Aorta (tissue), 5 donors: ENCODE data around the gene PTPN4. TPM values are rescaled to one million over a fixed set of nuclear protein-coding genes. Genes with fewer than 3 reads are reported as not detected.

Experiments
- ATAC-seq: fragments of 200-7000 bp; cut with Tn5 transposase; one replicate; pipeline ENCODE4 v1.9.1; 2022; ENCODE audit warnings: moderate library complexity; ENCODE audit not compliant: low FRiP score
- DNase-seq, 2 donors: peaks; one replicate each; pipeline ENCODE4 v3.0.0-alpha.2; 2020
- H3K27ac ChIP-seq, 2 donors: one replicate each; pipeline ENCODE4 v1.5.1; 2013; ENCODE audit warnings: low read length in 2 of 2, mild to moderate bottlenecking in 2 of 2, moderate library complexity in 2 of 2, control low read depth in 1 of 2, inconsistent platforms in 1 of 2, low read depth in 1 of 2
- H3K27me3 ChIP-seq, 2 donors: one replicate each; pipeline ENCODE4 v1.6.1; 2013; ENCODE audit warnings: control low read depth in 1 of 2, low read length in 1 of 2, mild to moderate bottlenecking in 1 of 2, moderate library complexity in 1 of 2; ENCODE audit not compliant: insufficient read depth in 2 of 2, control insufficient read depth in 1 of 2
- H3K36me3 ChIP-seq, 2 donors: one replicate each; pipeline ENCODE4 v1.6.1; 2013; ENCODE audit warnings: control low read depth in 1 of 2, low read length in 1 of 2, mild to moderate bottlenecking in 1 of 2; ENCODE audit not compliant: insufficient read depth in 2 of 2, control insufficient read depth in 1 of 2
- H3K4me1 ChIP-seq, 2 donors: one replicate each; pipeline ENCODE4 v1.6.1; 2013; ENCODE audit warnings: low read length in 2 of 2, control low read depth in 1 of 2, mild to moderate bottlenecking in 1 of 2, moderate library complexity in 1 of 2; ENCODE audit not compliant: insufficient read depth in 2 of 2, control insufficient read depth in 1 of 2
- H3K4me3 ChIP-seq, 2 donors: one replicate each; pipeline ENCODE4 v1.5.1; 2013; ENCODE audit warnings: low read length in 2 of 2, control low read depth in 1 of 2, mild to moderate bottlenecking in 1 of 2
- H3K9me3 ChIP-seq: one replicate; pipeline ENCODE4 v1.6.1; 2013; ENCODE audit warnings: mild to moderate bottlenecking, low read length; ENCODE audit not compliant: control insufficient read depth
- WGBS, 2 donors: extraction: QIAGEN DNeasy Blood & Tissue Kit; methylation state at CpG; one replicate each; pipeline ENCODE4 v1.1.7; 2013; 5-methylcytosine and 5-hydroxymethylcytosine counted together
- intact Hi-C, 2 donors: fragments of 100-400 bp; cut with DNase I; formaldehyde crosslinking; loops; one replicate each; pipeline versions ENCODE4 v1.14.2 to v1.15.0; 2022
- polyA plus RNA-seq, 2 donors: library from polyadenylated mRNA; stranded (reverse); fragments of 200-250 nt; gene quantifications; one replicate each; pipeline ENCODE4 v1.2.3, GENCODE V29; 2013
- total RNA-seq, 2 donors: library from RNA; stranded (reverse); fragmentation: NEBNext Ultra II Directional; extraction: Animal tissue kit (Norgen Biotek cat#: 25700); gene quantifications; one replicate each; pipeline ENCODE4 v1.2.1, GENCODE V29; 2021
- donor health status: healthy with polysubstance abuse.
- donor health status: Bipolar disorder and iron deficiency.
- donor health status: DM: no; HTN: no; CAD: no.
- donor health status: DM: no; HTN: no; CAD: no.
- donor health status: DM: yes; HTN: yes; CAD: no.

The PTPN4 gene
- total and polyA plus RNA-seq, 4 donors, result 2.1 to 39.0 (median 11.6) TPM

DNA sequence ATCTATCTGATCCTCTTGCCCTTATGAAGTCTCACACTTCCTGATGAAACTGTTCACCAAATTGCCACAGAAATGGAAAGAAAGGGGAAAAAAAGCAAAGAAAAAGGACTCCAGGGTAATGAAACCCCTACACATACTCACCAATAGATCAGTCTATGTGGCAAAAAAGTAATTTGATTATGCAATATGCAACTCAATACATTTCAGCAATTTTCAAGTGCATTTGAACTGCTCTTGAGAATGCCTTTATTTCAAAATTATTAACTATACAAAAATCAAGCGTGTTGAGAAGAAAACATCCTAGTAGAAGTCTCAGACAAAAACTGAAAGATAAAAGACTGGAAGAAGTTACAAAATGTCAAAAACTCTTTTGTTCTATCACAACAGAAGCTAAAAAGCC is 32.2 kb upstream of the PTPN4 start:
- H3K27me3 ChIP-seq, result no peaks in the 10 kb centered on the region
- no peak overlapping the region for H3K4me3 ChIP-seq
- no peak for DNase-seq
- no peaks in the 10 kb centered on the region for H3K9me3 ChIP-seq
- no peaks in the 10 kb centered on the region for H3K36me3 ChIP-seq
- no peak for ATAC-seq
- WGBS, 2 donors, result 89 to 90% methylated on average over 1 of the region's 1 CpG
- intact Hi-C loops, result no loop called here
- H3K27ac ChIP-seq, result no peak overlapping the region
- no peaks in the 10 kb centered on the region for H3K4me1 ChIP-seq

DNA sequence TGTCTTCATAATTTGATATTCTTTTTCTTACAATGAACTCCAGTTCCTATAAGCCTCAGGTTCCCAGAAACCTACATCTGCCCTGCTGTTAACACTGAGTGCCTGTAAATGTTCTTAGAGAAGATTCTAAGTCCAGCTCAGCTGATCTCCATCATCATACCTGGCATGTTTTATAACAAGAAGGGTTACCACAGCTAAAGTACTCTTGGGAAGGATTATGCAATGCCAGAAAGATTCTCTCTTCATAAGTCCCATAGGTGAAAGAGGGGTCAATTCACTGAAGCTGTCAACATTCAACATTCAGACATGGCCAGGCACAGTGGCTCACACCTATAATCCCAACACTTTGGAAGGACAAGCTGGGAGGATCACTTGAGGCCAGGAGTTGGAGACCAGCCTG is 31.3 kb upstream of the PTPN4 start:
- intact Hi-C loops, result no loop called here
- no peak overlapping the region for H3K4me3 ChIP-seq
- H3K4me1 ChIP-seq, result no peaks in the 10 kb centered on the region
- no peak overlapping the region for H3K27ac ChIP-seq
- no peaks in the 10 kb centered on the region for H3K9me3 ChIP-seq
- DNase-seq (no peak), ATAC-seq (no peak)
- no peaks in the 10 kb centered on the region for H3K36me3 ChIP-seq
- H3K27me3 ChIP-seq, result no peaks in the 10 kb centered on the region

DNA sequence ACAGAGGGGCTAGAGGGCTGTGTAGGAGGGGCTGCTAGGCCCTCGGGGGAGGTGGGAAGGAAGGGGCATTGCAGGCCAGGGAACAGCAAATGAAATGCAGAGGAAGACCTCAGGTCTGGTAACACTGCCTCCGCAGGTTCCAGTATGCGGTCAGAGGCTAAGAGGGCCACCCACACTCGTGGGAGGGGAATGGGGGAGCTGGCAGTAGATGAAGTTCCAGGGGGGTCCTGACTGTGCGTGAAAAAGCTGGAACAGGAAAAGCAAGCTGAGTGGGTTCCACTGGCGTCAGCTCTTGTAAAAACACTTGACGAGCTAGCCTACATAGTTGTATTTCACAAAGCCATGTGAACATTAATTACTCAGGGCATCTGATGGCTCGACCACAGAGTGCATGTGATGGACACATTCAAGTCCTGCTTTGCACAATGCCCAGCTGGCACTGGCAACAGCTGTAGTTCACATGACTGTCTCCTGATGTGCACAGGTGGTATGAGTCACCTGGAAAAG is 29.0 kb upstream of the PTPN4 start:
- no peak overlapping the region for H3K27ac ChIP-seq
- no peak overlapping the region for H3K4me3 ChIP-seq
- no peaks in the 10 kb centered on the region for H3K36me3 ChIP-seq
- WGBS, 2 donors, result 70 to 75% methylated on average over 8 of the region's 8 CpGs
- no peaks in the 10 kb centered on the region for H3K27me3 ChIP-seq
- ATAC-seq (no peak), DNase-seq (no peak)
- no peaks in the 10 kb centered on the region for H3K9me3 ChIP-seq
- intact Hi-C loops, result no loop called here
- H3K4me1 ChIP-seq, result no peaks in the 10 kb centered on the region

DNA sequence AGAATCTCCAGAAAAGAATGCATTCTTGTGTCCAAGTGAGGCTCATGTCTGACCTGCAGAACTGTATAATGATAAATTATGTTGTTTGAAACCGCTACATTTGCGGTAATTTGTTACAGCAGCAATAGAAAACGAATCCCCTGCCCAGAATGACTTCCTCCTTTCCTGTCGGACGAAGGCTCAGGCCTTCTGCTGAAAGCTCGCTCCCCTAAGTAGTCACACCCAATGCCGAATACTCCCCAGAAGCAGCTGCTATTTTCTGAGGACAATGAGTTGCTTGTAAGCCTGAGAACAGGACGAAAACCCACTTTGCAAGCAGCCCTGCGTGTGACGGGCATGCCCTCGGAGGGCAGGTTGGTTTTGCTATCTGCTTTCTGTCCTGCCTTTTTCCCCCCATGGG is 27.7 kb upstream of the PTPN4 start:
- no peak for DNase-seq
- no peak for ATAC-seq
- WGBS, 2 donors, result 69 to 80% methylated on average over 11 of the region's 11 CpGs
- H3K27ac ChIP-seq, result no peak overlapping the region
- no peaks in the 10 kb centered on the region for H3K36me3 ChIP-seq
- H3K4me1 ChIP-seq, result no peaks in the 10 kb centered on the region
- no peaks in the 10 kb centered on the region for H3K9me3 ChIP-seq
- intact Hi-C loops, result no loop called here
- no peaks in the 10 kb centered on the region for H3K27me3 ChIP-seq
- H3K4me3 ChIP-seq, result no peak overlapping the region

DNA sequence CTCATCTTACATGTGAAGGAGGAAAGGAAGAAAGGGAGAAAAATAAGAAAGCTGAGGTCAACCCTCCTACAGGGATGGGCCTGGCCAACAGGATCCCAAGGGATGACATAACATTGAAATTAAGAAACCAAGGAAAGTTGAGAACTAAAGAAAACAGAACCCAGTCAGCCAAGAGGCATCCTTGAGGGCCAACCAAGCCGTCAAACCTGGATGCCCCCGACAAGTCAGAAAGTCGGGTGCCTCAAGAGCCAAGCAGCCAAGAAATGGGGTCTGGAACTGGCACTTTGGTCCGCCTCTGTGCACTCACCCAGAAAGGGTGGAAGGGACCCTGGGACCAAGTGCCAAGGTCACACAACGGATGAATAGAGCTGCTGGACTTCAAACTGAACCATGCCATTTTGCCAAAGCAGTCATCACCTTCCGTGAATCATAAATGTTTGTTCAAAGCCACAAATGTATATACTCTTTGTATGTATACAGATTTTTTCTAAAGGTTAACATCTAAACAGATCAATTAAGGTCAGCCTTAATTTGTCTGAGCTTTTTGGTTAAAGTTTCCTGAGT is 27.0 kb upstream of the PTPN4 start:
- intact Hi-C loops, result no loop called here
- no peak for DNase-seq
- Histone ChIP-seq H3K4me1 (no peaks in the 10 kb centered on the region), H3K9me3 (no peaks in the 10 kb centered on the region), H3K36me3 (no peaks in the 10 kb centered on the region), H3K27ac (no peak overlapping the region), H3K27me3 (no peaks in the 10 kb centered on the region), H3K4me3 (no peak overlapping the region)
- ATAC-seq, result no peak
- WGBS, 2 donors, result 87 to 94% methylated on average over 6 of the region's 6 CpGs

DNA sequence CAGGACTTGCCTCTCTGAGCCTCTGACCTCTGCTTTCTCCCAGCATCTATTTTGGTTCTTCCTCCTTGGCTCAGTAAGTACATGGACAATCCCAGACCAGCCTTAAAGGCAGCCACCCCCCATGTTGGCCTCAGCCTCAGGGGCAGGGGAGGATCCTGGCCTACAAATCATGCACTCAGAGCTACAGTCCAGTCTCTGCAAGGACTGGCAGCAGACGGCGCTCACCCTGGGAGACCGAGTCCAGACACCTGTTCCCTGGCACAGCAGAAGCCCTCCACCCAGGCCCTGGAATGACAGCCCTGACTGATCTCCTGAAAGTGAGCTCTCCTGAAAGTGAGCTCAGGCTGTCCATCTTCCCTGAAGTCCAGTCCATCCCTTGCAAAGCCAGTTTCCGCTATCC is 25.7 kb upstream of the PTPN4 start:
- 91 to 93% methylated on average over 4 of the region's 4 CpGs for WGBS, 2 donors
- intact Hi-C loops, result no loop called here
- DNase-seq, result no peak
- no peaks in the 10 kb centered on the region for H3K27me3 ChIP-seq
- H3K36me3 ChIP-seq, result no peaks in the 10 kb centered on the region
- no peak overlapping the region for H3K27ac ChIP-seq
- no peaks in the 10 kb centered on the region for H3K4me1 ChIP-seq
- ATAC-seq, result no peak
- H3K4me3 ChIP-seq, result no peak overlapping the region
- no peaks in the 10 kb centered on the region for H3K9me3 ChIP-seq

DNA sequence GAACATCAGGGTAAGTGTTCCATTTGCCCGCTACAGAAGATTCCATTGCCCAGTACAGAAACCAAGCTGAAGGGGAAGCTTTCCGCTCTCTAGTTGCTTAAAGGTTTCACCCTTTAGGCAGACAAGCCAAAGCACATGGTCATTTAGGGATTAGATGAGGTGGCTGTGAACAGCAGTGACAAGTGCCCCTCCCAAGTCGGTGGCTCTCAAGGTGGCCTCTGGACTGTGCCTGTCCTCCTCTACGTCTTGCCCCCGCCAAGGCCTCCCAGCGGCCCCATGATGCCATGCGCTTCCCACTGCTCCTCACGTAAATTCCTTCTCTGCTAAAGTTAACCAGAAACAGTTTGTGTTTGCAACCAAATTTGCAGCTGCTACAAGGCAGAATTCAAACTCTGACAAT is 24.2 kb upstream of the PTPN4 start:
- H3K27ac ChIP-seq, result no peak overlapping the region
- no peaks in the 10 kb centered on the region for H3K4me1 ChIP-seq
- 90% methylated on average over 8 of the region's 8 CpGs for WGBS, 2 donors
- H3K9me3 ChIP-seq, result no peaks in the 10 kb centered on the region
- no peak for DNase-seq
- no peak overlapping the region for H3K4me3 ChIP-seq
- no peak for ATAC-seq
- peaks cover 0 to 4% of the 10 kb centered on the region in 2 donors for H3K27me3 ChIP-seq
- intact Hi-C loops, result no loop called here
- H3K36me3 ChIP-seq, result no peaks in the 10 kb centered on the region

DNA sequence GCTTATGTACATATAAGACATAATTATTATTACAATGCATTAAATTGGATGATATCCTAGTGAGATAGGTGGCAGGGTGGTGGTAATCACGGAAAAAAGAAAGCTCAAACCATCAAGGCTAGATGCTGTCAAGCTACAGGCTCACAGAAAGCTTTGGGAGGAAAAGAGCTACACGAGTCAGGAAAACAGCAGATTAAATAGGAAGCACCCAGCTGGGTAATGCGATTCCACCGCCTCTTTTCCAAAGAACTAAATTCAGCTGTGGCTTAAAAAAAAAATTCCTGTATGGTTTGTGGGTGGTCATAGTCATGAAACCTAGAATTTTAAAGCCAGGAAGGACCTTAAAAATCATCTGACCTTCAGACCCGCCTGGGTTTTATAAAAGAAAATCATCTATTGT is 23.7 kb upstream of the PTPN4 start:
- intact Hi-C loops, result no loop called here
- Histone ChIP-seq H3K36me3 (no peaks in the 10 kb centered on the region), H3K27me3 (peaks cover 0 to 4% of the 10 kb centered on the region in 2 donors), H3K27ac (no peak overlapping the region), H3K4me1 (no peaks in the 10 kb centered on the region), H3K9me3 (no peaks in the 10 kb centered on the region), H3K4me3 (no peak overlapping the region)
- ATAC-seq (no peak), DNase-seq (no peak)
- WGBS, 2 donors, result 77 to 79% methylated on average over 5 of the region's 5 CpGs

DNA sequence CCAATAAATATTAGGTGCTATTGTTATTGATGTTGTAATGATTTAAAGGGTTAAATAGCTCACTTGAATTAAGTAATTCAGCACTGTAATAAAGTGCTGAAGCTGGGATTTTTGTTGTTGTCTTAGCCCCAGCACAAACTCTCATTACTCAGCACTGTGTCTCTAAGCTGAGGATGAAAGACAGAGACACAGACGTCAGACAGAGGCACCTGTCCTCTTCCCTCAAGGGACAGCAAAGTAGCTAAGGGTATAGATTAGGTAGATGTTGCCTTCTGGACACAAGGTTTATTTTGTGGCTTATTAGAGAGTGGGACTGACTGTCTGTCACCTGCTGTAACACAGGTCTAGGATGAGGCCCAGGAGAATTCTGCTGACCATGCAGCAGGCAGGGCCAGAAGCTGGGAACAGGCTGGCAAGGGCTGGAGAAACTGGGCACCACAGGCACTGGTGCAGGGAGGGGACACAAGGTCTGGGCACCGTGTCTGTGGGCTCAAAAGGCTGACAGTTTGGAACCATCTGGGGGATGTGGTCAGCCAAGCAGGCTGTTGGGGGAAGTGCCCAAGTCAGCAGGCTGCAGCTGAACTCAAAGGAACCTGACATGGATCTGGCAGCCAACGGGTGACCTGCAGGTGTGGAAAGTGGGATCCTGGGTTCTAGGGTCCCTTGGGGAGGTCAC is 20.0 kb upstream of the PTPN4 start:
- no peaks in the 10 kb centered on the region for H3K4me1 ChIP-seq
- H3K9me3 ChIP-seq, result no peaks in the 10 kb centered on the region
- H3K36me3 ChIP-seq, result no peaks in the 10 kb centered on the region
- H3K27me3 ChIP-seq, result peaks cover 0 to 4% of the 10 kb centered on the region in 2 donors
- no peak for DNase-seq
- H3K27ac ChIP-seq, result no peak overlapping the region
- H3K4me3 ChIP-seq, result no peak overlapping the region
- WGBS, 2 donors, result 74 to 83% methylated on average over 3 of the region's 3 CpGs
- intact Hi-C loops, result no loop called here
- no peak for ATAC-seq
